Erythroblast (primary cell): Measurements from ENCODE around the gene DSCAML1.

Source experiments
- DNase-seq, 2 experiments: peaks; one replicate each; lab custom pipeline; 2025; lab: John Stamatoyannopoulos, UW
- GATA1 ChIP-seq: IDR thresholded peaks from 2 replicates; pipeline ENCODE4 v1.6.1; 2011; ENCODE audit warnings: low read depth, mild to moderate bottlenecking, control low read depth, low read length, moderate library complexity
- POLR2A ChIP-seq: IDR thresholded peaks from 2 replicates; pipeline ENCODE4 v1.6.1; 2011; ENCODE audit warnings: mild to moderate bottlenecking, low read length

DSCAML1 gene

GRCh38 chr11:117497206-117497951 is 299.6 kb downstream of the DSCAML1 start:
- no peak for TF ChIP-seq GATA1
- no peak for TF ChIP-seq POLR2A
- no peak for DNase-seq

GRCh38 chr11:117495357-117495756 is 301.7 kb downstream of the DSCAML1 start:
- TF ChIP-seq POLR2A (no peak), GATA1 (no peak)
- no peak for DNase-seq

GRCh38 chr11:117492578-117493251 is 304.3 kb downstream of the DSCAML1 start:
- no peak for DNase-seq
- no peak for TF ChIP-seq GATA1
- TF ChIP-seq POLR2A, result no peak

DNA sequence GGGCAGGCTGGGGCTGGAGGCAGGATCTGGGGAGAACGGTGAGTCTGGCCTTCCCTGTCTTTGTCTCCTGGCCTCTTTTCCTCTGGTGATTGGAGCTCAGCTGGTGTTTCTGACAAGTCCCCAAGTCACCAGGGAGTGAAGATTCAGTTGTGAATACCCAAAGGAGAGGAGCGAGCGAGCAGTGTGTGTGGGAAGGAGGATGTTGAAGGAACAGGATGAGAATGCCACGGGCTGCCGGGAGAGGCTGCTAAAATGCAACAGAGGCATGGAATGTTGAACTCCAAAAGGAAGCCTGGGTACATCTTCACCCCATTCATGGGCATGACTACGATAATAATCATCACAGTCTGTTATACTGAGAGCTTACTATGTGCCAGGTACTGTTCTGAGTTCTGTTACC is 306.1 kb downstream of the DSCAML1 start:
- no peak for DNase-seq
- TF ChIP-seq POLR2A (no peak), GATA1 (no peak)

GRCh38 chr11:117489999-117490679 is 306.9 kb downstream of the DSCAML1 start:
- no peak for DNase-seq
- TF ChIP-seq GATA1 (no peak), POLR2A (no peak)

- no peak for DNase-seq
- TF ChIP-seq GATA1 (no peak), POLR2A (no peak)
Observed at GRCh38 chr11:117488996-117489952, 307.7 kb downstream of the DSCAML1 start.

DNA sequence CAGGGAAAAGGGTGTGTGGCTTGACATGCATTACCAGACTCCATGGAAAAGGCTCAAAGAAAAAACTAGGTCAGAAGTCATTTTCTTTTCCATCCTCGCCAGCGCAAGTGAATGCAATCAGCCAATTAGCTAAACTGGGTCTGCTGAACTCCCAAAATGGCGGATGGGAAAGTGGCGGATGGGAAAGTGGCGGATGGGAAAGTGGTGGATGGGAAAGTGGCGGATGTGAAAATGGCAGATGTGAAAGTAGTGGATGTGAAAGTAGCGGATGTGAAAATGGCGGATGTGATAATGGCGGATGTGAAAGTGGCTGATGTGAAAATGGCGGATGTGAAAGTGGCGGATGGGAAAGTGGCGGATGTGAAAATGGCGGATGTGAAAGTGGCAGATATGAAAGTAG is 311.0 kb downstream of the DSCAML1 start:
- no peak for TF ChIP-seq GATA1
- DNase-seq, result no peak

GRCh38 chr11:117484156-117484555 is 312.9 kb downstream of the DSCAML1 start:
- TF ChIP-seq GATA1 (no peak), POLR2A (no peak)
- DNase-seq, result no peak

- DNase-seq, result no peak
- TF ChIP-seq POLR2A (no peak), GATA1 (no peak)
Observed at GRCh38 chr11:117483372-117483771, 313.6 kb downstream of the DSCAML1 start.

GRCh38 chr11:117482881-117483280 is 314.1 kb downstream of the DSCAML1 start:
- DNase-seq, result no peak
- TF ChIP-seq POLR2A (no peak), GATA1 (no peak)

GRCh38 chr11:117481885-117482284 is 315.1 kb downstream of the DSCAML1 start:
- no peak for DNase-seq
- TF ChIP-seq GATA1, result no peak
- no peak for TF ChIP-seq POLR2A

- DNase-seq, result no peak
- no peak for TF ChIP-seq GATA1
- no peak for TF ChIP-seq POLR2A
Observed at GRCh38 chr11:117481036-117481435, 316.0 kb downstream of the DSCAML1 start.

GRCh38 chr11:117480221-117480620 is 316.8 kb downstream of the DSCAML1 start:
- no peak for DNase-seq
- no peak for TF ChIP-seq POLR2A
- TF ChIP-seq GATA1, result no peak

DNA sequence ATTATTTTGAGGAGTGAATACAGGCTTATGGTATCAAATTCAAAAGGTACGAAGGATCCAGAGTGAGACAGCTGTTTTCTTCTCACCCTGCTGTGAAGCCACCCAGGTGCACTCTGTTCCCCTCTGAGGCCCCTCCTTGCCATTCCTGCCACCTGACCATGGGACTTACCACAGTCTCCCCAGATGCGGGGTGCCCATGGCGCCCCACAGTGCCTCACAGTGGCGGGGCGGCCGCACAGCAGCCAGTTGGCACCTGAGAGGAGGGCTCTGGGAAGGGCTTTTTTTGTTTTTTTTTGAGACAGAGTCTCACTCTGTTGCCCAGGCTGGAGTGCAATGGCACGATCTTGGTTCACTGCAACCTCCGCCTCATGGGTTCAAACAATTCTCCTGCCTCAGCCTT is 317.6 kb downstream of the DSCAML1 start:
- DNase-seq, result no peak
- TF ChIP-seq POLR2A, result no peak
- TF ChIP-seq GATA1, result no peak
